Measurements from ENCODE around the gene ACSM2A.
"Not testable (repeated sequence)": the region's sequence is repeated elsewhere in the genome, so short reads cannot be mapped to it uniquely, and the experiment has no call there.

ACSM2A gene

GRCh38 chr16:20510323-20510722 lies 59.0 kb downstream of the ACSM2A start:
- Histone ChIP-seq H3K27ac (ENCODE audit: low read length) (no peak overlapping the region), H3K9me3 (ENCODE audit: control insufficient read depth in 1 of 2, low read length in 2 of 2) (peaks cover 0 to 7% of the 10 kb centered on the region in 2 donors), H3K4me3 (ENCODE audit: low read depth in 1 of 2, low read length in 2 of 2) (no peak overlapping the region), H3K36me3 (ENCODE audit: control insufficient read depth in 1 of 2, insufficient read depth in 2 of 2, low read length in 2 of 2) (no peaks in the 10 kb centered on the region), H3K27me3 (ENCODE audit: low read depth, low read length) (no peaks in the 10 kb centered on the region), H3K4me1 (ENCODE audit: control insufficient read depth in 1 of 2, insufficient read depth in 2 of 2, low read length in 2 of 2) (no peaks in the 10 kb centered on the region)

DNA sequence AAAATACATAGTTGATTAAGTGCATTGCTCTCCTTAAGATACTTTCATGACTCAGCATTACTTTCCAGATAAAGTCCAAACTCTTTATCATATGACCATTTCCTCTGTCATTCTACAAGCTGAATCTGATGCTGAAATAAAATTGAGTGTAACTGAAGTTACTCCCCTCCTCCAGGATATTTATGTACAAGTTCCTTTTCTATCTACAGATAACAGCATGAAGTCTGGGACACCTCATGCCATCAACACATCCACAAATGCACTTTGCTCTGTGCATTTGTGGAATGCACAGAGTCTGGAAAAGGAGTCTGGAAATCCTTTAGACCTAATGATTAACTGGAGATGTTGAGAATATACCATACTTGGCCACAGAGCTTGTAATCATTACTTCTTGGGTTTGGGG lies 64.4 kb downstream of the ACSM2A start:
- Histone ChIP-seq H3K27ac (ENCODE audit: low read length) (no peak overlapping the region), H3K4me3 (ENCODE audit: low read depth in 1 of 2, low read length in 2 of 2) (no peak overlapping the region), H3K4me1 (ENCODE audit: control insufficient read depth in 1 of 2, insufficient read depth in 2 of 2, low read length in 2 of 2) (no peaks in the 10 kb centered on the region), H3K36me3 (ENCODE audit: control insufficient read depth in 1 of 2, insufficient read depth in 2 of 2, low read length in 2 of 2) (no peaks in the 10 kb centered on the region), H3K9me3 (ENCODE audit: control insufficient read depth in 1 of 2, low read length in 2 of 2) (no peaks in the 10 kb centered on the region), H3K27me3 (ENCODE audit: low read depth, low read length) (no peaks in the 10 kb centered on the region)

DNA sequence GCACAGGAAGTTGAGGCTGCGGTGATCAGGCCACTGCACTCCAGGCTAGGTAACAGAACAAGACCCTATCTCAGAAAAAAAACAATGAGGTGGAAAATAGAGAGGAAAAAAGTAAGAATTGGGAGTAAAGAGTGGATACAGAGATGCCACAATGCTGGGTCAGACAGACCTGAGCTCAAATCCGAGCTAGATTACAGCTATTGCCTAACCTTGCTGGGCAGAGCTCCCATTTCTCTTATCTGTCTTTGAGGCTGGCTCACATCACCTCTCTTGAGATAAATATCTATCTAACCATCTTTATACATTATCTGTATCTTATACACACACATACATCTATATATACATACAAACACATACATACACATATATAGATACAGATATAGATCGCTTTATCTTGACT lies 65.8 kb downstream of the ACSM2A start:
- H3K36me3 ChIP-seq (ENCODE audit: control insufficient read depth in 1 of 2, insufficient read depth in 2 of 2, low read length in 2 of 2): no peaks in the 10 kb centered on the region
- H3K4me1 ChIP-seq (ENCODE audit: control insufficient read depth in 1 of 2, insufficient read depth in 2 of 2, low read length in 2 of 2): no peaks in the 10 kb centered on the region
- no peak overlapping the region for H3K4me3 ChIP-seq (ENCODE audit: low read depth in 1 of 2, low read length in 2 of 2)
- no peak overlapping the region for H3K27ac ChIP-seq (ENCODE audit: low read length)
- no peaks in the 10 kb centered on the region for H3K27me3 ChIP-seq (ENCODE audit: low read depth, low read length)
- H3K9me3 ChIP-seq (ENCODE audit: control insufficient read depth in 1 of 2, low read length in 2 of 2): no peaks in the 10 kb centered on the region

DNA sequence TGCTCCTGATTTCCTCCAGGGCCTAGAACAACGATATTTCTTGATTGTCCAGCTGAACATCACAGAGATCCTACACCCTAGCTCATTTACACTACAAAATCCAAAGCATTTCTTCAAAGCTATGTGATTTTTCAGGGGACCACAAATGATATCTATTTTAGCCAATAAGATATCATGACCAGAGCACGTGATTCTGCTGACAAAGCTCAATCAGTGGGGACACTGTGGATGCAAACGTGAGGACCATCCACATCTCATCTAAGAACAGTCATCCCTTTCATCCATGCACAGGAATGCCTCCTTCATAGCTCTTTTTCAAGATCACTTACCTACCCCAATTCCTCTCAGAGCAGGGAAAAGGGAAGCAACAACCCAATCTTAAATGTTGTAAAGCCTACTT lies 67.9 kb downstream of the ACSM2A start:
- Histone ChIP-seq H3K36me3 (ENCODE audit: control insufficient read depth in 1 of 2, insufficient read depth in 2 of 2, low read length in 2 of 2) (no peaks in the 10 kb centered on the region), H3K4me1 (ENCODE audit: control insufficient read depth in 1 of 2, insufficient read depth in 2 of 2, low read length in 2 of 2) (no peaks in the 10 kb centered on the region), H3K27ac (ENCODE audit: low read length) (no peak overlapping the region), H3K4me3 (ENCODE audit: low read depth in 1 of 2, low read length in 2 of 2) (no peak overlapping the region), H3K9me3 (ENCODE audit: control insufficient read depth in 1 of 2, low read length in 2 of 2) (no peaks in the 10 kb centered on the region), H3K27me3 (ENCODE audit: low read depth, low read length) (no peaks in the 10 kb centered on the region)

- H3K36me3 ChIP-seq (ENCODE audit: control insufficient read depth in 1 of 2, insufficient read depth in 2 of 2, low read length in 2 of 2): no peaks in the 10 kb centered on the region
- no peaks in the 10 kb centered on the region for H3K9me3 ChIP-seq (ENCODE audit: control insufficient read depth in 1 of 2, low read length in 2 of 2)
- no peak overlapping the region for H3K27ac ChIP-seq (ENCODE audit: low read length)
- no peaks in the 10 kb centered on the region for H3K4me1 ChIP-seq (ENCODE audit: control insufficient read depth in 1 of 2, insufficient read depth in 2 of 2, low read length in 2 of 2)
- no peak overlapping the region for H3K4me3 ChIP-seq (ENCODE audit: low read depth in 1 of 2, low read length in 2 of 2)
- H3K27me3 ChIP-seq (ENCODE audit: low read depth, low read length): no peaks in the 10 kb centered on the region
Measured at GRCh38 chr16:20520103-20520502, 68.8 kb downstream of the ACSM2A start.

- H3K9me3 ChIP-seq (ENCODE audit: control insufficient read depth in 1 of 2, low read length in 2 of 2); H3K4me1 ChIP-seq (ENCODE audit: control insufficient read depth in 1 of 2, insufficient read depth in 2 of 2, low read length in 2 of 2); H3K27ac ChIP-seq (ENCODE audit: low read length); H3K27me3 ChIP-seq (ENCODE audit: low read depth, low read length); H3K4me3 ChIP-seq (ENCODE audit: low read depth in 1 of 2, low read length in 2 of 2); H3K36me3 ChIP-seq (ENCODE audit: control insufficient read depth in 1 of 2, insufficient read depth in 2 of 2, low read length in 2 of 2): not testable (repeated sequence)
Measured at GRCh38 chr16:20531795-20532194, 80.5 kb downstream of the ACSM2A start.

- not testable (repeated sequence) for H3K27me3 ChIP-seq (ENCODE audit: low read depth, low read length); H3K4me3 ChIP-seq (ENCODE audit: low read depth in 1 of 2, low read length in 2 of 2); H3K36me3 ChIP-seq (ENCODE audit: control insufficient read depth in 1 of 2, insufficient read depth in 2 of 2, low read length in 2 of 2); H3K27ac ChIP-seq (ENCODE audit: low read length); H3K4me1 ChIP-seq (ENCODE audit: control insufficient read depth in 1 of 2, insufficient read depth in 2 of 2, low read length in 2 of 2); H3K9me3 ChIP-seq (ENCODE audit: control insufficient read depth in 1 of 2, low read length in 2 of 2)
Measured at GRCh38 chr16:20532284-20532792, 81.0 kb downstream of the ACSM2A start.

- H3K9me3 ChIP-seq (ENCODE audit: control insufficient read depth in 1 of 2, low read length in 2 of 2); H3K27me3 ChIP-seq (ENCODE audit: low read depth, low read length); H3K4me3 ChIP-seq (ENCODE audit: low read depth in 1 of 2, low read length in 2 of 2); H3K36me3 ChIP-seq (ENCODE audit: control insufficient read depth in 1 of 2, insufficient read depth in 2 of 2, low read length in 2 of 2); H3K27ac ChIP-seq (ENCODE audit: low read length); H3K4me1 ChIP-seq (ENCODE audit: control insufficient read depth in 1 of 2, insufficient read depth in 2 of 2, low read length in 2 of 2): not testable (repeated sequence)
Measured at GRCh38 chr16:20536669-20537068, 85.3 kb downstream of the ACSM2A start.

Measured in muscle layer of duodenum (tissue), 2 donors.